ENCODE measurements around the gene ACTR2.
A peak's percentile ranks its signal among the peaks of the same experiment; 100 is the strongest.
"Not testable (repeated sequence)": the region's sequence is repeated elsewhere in the genome, so short reads cannot be mapped to it uniquely, and the experiment has no call there.

The ACTR2 gene

DNA sequence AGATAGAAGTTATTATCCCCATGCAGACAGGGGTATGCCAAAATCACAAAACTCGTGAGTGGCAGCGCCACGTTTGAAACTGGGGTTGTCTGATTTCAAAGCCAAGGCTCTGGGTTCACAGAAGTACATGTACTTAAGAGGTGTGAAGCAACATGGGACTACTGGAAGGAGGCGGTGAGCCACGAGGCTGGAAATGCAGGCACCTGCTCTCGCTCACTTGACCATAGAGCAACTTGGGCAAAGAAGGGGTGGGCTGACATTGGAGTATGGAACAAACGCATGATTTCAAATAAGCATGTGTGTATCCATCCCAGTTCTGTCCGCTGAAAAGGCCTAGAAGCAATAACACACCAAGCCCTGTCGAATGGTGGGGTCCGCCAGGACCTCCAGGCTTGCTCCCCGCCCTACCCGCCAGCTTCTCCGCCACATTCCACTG is 593 bp upstream of the ACTR2 start:
- peak overlapping the region; percentile 99 for H3K4me3 ChIP-seq (ENCODE audit: control insufficient read depth, low read depth, low read length)
- TF ChIP-seq, protein P1, sequence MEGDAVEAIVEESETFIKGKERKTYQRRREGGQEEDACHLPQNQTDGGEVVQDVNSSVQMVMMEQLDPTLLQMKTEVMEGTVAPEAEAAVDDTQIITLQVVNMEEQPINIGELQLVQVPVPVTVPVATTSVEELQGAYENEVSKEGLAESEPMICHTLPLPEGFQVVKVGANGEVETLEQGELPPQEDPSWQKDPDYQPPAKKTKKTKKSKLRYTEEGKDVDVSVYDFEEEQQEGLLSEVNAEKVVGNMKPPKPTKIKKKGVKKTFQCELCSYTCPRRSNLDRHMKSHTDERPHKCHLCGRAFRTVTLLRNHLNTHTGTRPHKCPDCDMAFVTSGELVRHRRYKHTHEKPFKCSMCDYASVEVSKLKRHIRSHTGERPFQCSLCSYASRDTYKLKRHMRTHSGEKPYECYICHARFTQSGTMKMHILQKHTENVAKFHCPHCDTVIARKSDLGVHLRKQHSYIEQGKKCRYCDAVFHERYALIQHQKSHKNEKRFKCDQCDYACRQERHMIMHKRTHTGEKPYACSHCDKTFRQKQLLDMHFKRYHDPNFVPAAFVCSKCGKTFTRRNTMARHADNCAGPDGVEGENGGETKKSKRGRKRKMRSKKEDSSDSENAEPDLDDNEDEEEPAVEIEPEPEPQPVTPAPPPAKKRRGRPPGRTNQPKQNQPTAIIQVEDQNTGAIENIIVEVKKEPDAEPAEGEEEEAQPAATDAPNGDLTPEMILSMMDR (conservative IDR thresholded peaks at IDR 0.05; ENCODE audit: control insufficient read depth, insufficient read depth, low read depth, low read length), result no peak
- DNase-seq (ENCODE audit: low read depth), result peak; percentile 30

DNA sequence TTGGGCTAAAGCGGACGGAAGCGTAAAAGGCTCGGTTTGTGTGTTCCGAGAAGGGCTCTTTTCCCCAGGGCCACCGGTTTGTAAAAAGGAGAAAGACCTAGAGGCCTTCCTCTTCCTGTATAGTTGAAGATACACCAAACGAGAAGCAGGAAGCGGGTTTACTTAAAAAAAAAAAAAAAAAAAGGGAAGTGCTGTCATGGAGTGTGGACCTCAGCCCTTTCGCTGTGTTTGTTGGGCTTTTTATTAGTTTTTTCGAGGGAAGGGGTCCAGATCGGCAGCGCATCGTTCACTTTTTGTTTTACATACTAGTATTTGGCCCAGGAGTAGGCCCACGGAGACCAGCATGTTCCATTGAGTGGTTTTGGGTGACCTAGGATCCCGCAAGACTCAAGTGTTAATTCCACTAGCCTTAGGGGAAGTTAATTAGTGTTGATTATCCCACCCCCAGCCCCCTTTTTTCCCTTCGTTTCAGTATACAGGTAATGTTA is 676 bp downstream of the ACTR2 start:
- TF ChIP-seq, protein P1 (conservative IDR thresholded peaks at IDR 0.05; ENCODE audit: control insufficient read depth, insufficient read depth, low read depth, low read length), result no peak
- H3K4me3 ChIP-seq (ENCODE audit: control insufficient read depth, low read depth, low read length), result peak overlapping the region; percentile 99
- peak; percentile 52 for DNase-seq (ENCODE audit: low read depth)

DNA sequence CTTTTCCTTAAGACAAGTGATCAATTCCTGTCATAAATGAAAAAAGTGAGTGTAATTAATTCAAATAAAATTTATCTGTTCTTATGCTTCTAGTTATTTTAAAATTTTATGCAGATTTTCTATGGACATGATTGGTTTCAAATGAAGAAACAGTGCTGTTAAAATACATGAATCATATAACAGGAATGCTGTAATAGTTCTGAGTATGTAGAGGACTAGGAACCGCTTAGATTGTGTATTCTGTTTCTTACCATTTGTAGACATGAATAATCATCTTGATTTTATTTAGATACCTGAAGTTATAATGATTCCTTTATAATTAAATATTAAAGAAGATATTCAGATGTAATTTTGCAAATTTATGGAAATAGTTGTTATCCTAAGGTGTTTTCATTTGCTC is 3.5 kb downstream of the ACTR2 start:
- TF ChIP-seq, protein P1 (conservative IDR thresholded peaks at IDR 0.05; ENCODE audit: control insufficient read depth, insufficient read depth, low read depth, low read length), result no peak
- peak; percentile 54 for DNase-seq (ENCODE audit: low read depth)
- no peak overlapping the region for H3K4me3 ChIP-seq (ENCODE audit: control insufficient read depth, low read depth, low read length)

DNA sequence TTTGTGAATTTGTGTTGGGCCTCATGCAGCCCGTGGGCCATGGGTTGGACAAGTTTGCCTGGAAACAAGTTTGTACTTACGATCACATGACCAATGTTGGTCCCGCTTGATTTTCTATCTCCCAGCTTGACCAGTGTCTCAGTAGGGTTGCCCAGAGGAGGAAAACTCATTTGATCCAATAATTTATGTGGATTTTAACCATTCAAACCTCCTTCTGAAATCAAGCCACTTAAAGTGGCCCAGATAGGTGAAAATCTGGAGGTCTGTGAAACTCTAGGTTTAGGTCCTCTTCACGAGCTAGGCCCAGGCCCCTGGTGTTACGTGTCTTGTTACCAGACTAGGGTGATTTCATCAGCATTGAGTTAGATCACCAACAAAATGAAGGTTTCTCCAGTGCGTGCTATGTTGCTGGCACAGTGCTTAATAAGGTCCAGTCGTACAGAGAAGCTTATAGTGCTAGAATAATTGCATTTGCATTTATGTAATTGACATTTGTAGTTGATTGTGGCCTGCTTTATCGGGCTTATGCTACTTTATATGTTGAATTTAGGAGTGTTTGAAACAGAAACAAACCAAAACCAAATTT is 4.4 kb downstream of the ACTR2 start:
- DNase-seq (ENCODE audit: low read depth), result peak; percentile 62
- no peak overlapping the region for H3K4me3 ChIP-seq (ENCODE audit: control insufficient read depth, low read depth, low read length)

DNA sequence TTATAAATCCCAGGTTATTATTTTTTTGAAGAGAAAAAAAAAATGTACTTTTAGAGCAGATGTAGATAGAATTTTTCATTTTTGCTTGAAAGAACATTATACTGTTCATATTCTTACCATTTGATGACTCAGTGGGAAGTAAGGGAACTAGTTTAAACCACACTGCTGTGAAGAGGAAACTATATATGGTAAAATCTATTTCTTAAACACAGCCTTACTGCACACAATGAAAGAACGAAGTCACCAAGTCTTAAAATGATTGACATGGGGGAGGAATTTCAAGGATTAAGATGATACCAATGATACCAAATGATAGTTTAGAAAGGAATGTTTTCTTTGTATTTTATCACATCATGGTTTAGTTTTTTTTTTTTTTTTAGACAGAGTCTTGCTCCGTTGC is 5.0 kb downstream of the ACTR2 start:
- TF ChIP-seq, protein P1 (conservative IDR thresholded peaks at IDR 0.05; ENCODE audit: control insufficient read depth, insufficient read depth, low read depth, low read length), result no peak
- H3K4me3 ChIP-seq (ENCODE audit: control insufficient read depth, low read depth, low read length), result no peak overlapping the region
- peak; percentile 62 for DNase-seq (ENCODE audit: low read depth)

More for the DNA sequence above, 4.4 kb downstream of the ACTR2 start:
- TF ChIP-seq, protein P1 (conservative IDR thresholded peaks at IDR 0.05; ENCODE audit: control insufficient read depth, insufficient read depth, low read depth, low read length), result no peak

DNA sequence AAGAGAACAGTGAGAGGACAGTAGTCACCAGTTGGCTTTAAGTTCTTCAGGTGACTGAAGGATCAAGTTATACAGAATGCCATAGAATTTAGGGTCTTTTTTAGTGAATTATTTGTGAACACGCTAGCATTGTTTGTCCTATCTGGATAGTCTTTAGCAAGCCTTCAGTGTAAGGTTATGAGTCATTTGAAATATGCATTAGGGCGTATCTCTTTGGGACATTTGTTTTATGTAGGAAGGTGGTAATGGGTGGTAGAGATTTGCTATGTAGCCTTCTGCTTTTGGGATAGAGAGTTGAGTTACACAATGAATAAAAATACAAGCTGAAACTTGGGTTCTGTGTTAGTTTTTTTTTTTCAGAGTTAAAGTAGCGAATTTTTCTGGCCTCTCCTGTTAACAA is 13.0 kb downstream of the ACTR2 start:
- DNase-seq (ENCODE audit: low read depth), result peak; percentile 14
- TF ChIP-seq, protein P1 (conservative IDR thresholded peaks at IDR 0.05; ENCODE audit: control insufficient read depth, insufficient read depth, low read depth, low read length), result no peak
- H3K4me3 ChIP-seq (ENCODE audit: control insufficient read depth, low read depth, low read length), result no peak overlapping the region

DNA sequence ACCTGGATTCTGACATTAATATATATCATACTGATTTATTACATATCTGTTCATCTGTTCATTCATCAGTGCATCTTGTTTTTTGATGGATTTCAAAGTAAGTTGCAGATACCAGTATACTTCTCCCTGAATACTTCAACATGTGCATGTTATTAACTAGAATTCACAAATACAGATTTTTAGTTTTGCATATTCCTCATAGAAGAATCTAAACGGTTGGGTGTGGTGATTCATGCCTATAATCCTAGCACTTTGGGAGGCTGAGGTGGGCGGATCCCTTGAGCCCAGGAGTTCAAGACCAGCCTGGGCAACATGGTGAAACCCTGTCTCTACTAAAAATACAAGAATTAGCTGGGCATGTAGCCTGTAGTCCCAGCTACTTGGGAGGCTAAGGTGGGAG is 16.8 kb downstream of the ACTR2 start:
- DNase-seq (ENCODE audit: low read depth); H3K4me3 ChIP-seq (ENCODE audit: control insufficient read depth, low read depth, low read length): not testable (repeated sequence)
